IMR-90 (cell line): Measurements from ENCODE around the gene GTF2H4. TPM values are rescaled to one million over a fixed set of nuclear protein-coding genes. Genes with fewer than 3 reads are reported as not detected.

Source experiments
- ATAC-seq: fragments of 200-7000 bp; cut with Tn5 transposase; 2 replicates; pipeline ENCODE4 v1.9.1; 2020; ENCODE audit warnings: low read depth, mild to moderate bottlenecking, moderate library complexity
- BruUV-seq: library from RNA; stranded (reverse); fragments of 400-500 nt; replicated peaks from 2 replicates; lab custom pipeline; 2021; lab: Mats Ljungman, UMichigan
- CTCF ChIA-PET: fragments of 300-600 bp; formaldehyde crosslinking; extraction: SDS; loops from one replicate; lab custom pipeline; 2021; ENCODE audit warnings: antibody characterized with exemption; lab: Yijun Ruan, JAX
- POLR2A ChIA-PET: fragments of 300-600 bp; sonication (Branson Sonifier 250); formaldehyde crosslinking; loops from one replicate; lab custom pipeline; 2022; ENCODE audit warnings: antibody characterized with exemption; ENCODE audit not compliant: unreplicated experiment; lab: Charles Lee
- DNase-seq: peaks from one replicate; pipeline ENCODE4 v3.0.0; 2013
- H2AFZ ChIP-seq: replicated peaks from 2 replicates; pipeline ENCODE3; 2013; ENCODE audit warnings: low read length, mild to moderate bottlenecking; ENCODE audit not compliant: poor library complexity
- H2AK5ac ChIP-seq: 2 replicates; pipeline ENCODE4 v1.6.1; 2013; ENCODE audit warnings: low read depth, low read length, inconsistent platforms
- H2AK9ac ChIP-seq: replicated peaks from 2 replicates; pipeline ENCODE3; 2013; ENCODE audit warnings: mild to moderate bottlenecking, low read depth, low read length, moderate library complexity; ENCODE audit not compliant: poor library complexity
- H2BK120ac ChIP-seq: 2 replicates; pipeline ENCODE4 v1.6.1; 2013; ENCODE audit warnings: low read depth, low read length, inconsistent platforms
- H2BK15ac ChIP-seq: 3 replicates; pipeline ENCODE4 v1.6.1; 2013; ENCODE audit warnings: low read depth, low read length, inconsistent platforms
- H2BK20ac ChIP-seq: 2 replicates; pipeline ENCODE4 v1.6.1; 2013; ENCODE audit warnings: low read depth, mild to moderate bottlenecking, inconsistent platforms, low read length, moderate library complexity
- H2BK5ac ChIP-seq: 2 replicates; pipeline ENCODE4 v1.6.1; 2013; ENCODE audit warnings: mild to moderate bottlenecking, low read depth, low read length, inconsistent platforms; ENCODE audit not compliant: poor library complexity, severe bottlenecking
- H3K14ac ChIP-seq: replicated peaks from 2 replicates; pipeline ENCODE4 v1.6.1; 2013; ENCODE audit warnings: low read depth, low read length, inconsistent platforms
- H3K18ac ChIP-seq: 2 replicates; pipeline ENCODE4 v1.6.1; 2013; ENCODE audit warnings: low read depth, low read length, control low read depth
- H3K23ac ChIP-seq: 2 replicates; pipeline ENCODE4 v1.6.1; 2013; ENCODE audit warnings: low read depth, low read length, inconsistent platforms
- H3K27ac ChIP-seq: 2 replicates; pipeline ENCODE4 v1.5.1; 2013; ENCODE audit warnings: mild to moderate bottlenecking, control low read depth, low read length; ENCODE audit not compliant: insufficient read depth
- H3K27me3 ChIP-seq: 2 replicates; pipeline ENCODE4 v1.6.1; 2013; ENCODE audit warnings: low read length; ENCODE audit not compliant: control insufficient read depth, insufficient read depth
- H3K36me3 ChIP-seq: 2 replicates; pipeline ENCODE4 v1.6.1; 2013; ENCODE audit warnings: low read length, mixed read lengths; ENCODE audit not compliant: control insufficient read depth, insufficient read depth
- H3K4ac ChIP-seq: 2 replicates; pipeline ENCODE4 v1.6.1; 2013; ENCODE audit warnings: low read depth, low read length, inconsistent platforms
- H3K4me1 ChIP-seq: 2 replicates; pipeline ENCODE4 v1.6.1; 2013; ENCODE audit warnings: low read length, mixed read lengths; ENCODE audit not compliant: control insufficient read depth, insufficient read depth
- H3K4me2 ChIP-seq: 2 replicates; pipeline ENCODE4 v1.6.1; 2013; ENCODE audit warnings: low read depth, mild to moderate bottlenecking, control low read depth, low read length, moderate library complexity
- H3K4me3 ChIP-seq: 2 replicates; pipeline ENCODE4 v1.5.1; 2013; ENCODE audit warnings: low read depth, mild to moderate bottlenecking, control low read depth, low read length, moderate library complexity; ENCODE audit not compliant: insufficient read depth
- H3K56ac ChIP-seq: 2 replicates; pipeline ENCODE4 v1.6.1; 2013; ENCODE audit warnings: low read length, inconsistent platforms; ENCODE audit not compliant: insufficient read depth; ENCODE audit errors: extremely low read depth
- H3K79me1 ChIP-seq, 2 experiments: 2 replicates each; pipeline ENCODE4 v1.6.1; 2013; ENCODE audit warnings: low read length in 2 of 2, inconsistent platforms in 1 of 2, low read depth in 1 of 2
- H3K9ac ChIP-seq: 2 replicates; pipeline ENCODE4 v1.6.1; 2013; ENCODE audit warnings: low read depth, low read length, control low read depth
- H3K9me1 ChIP-seq: 2 replicates; pipeline ENCODE4 v1.6.1; 2013; ENCODE audit warnings: low read length, inconsistent platforms; ENCODE audit not compliant: insufficient read depth
- H3K9me3 ChIP-seq: 2 replicates; pipeline ENCODE4 v1.6.1; 2013; ENCODE audit warnings: low read length; ENCODE audit not compliant: control insufficient read depth, insufficient read depth
- H4K20me1 ChIP-seq: 2 replicates; pipeline ENCODE4 v1.6.1; 2013; ENCODE audit warnings: low read length, inconsistent platforms; ENCODE audit not compliant: insufficient read depth
- H4K5ac ChIP-seq: 2 replicates; pipeline ENCODE4 v1.6.1; 2013; ENCODE audit warnings: mild to moderate bottlenecking, low read depth, low read length, control low read depth
- H4K8ac ChIP-seq, 2 experiments: 2 replicates each; pipeline ENCODE4 v1.6.1; 2013; ENCODE audit warnings: low read depth in 2 of 2, low read length in 2 of 2, control low read depth in 1 of 2, inconsistent platforms in 1 of 2
- H4K91ac ChIP-seq: 2 replicates; pipeline ENCODE4 v1.6.1; 2013; ENCODE audit warnings: low read depth, low read length, inconsistent platforms; ENCODE audit not compliant: insufficient read depth
- BHLHE40 ChIP-seq: fragments of 150-350 bp; IDR thresholded peaks from 2 replicates; pipeline ENCODE4 v1.6.1; 2016; ENCODE audit warnings: mild to moderate bottlenecking, low read depth, low read length
- CEBPB ChIP-seq: IDR thresholded peaks from 2 replicates; pipeline ENCODE4 v1.6.1; 2012; ENCODE audit warnings: low read depth, low read length, improper control_type of control experiment
- CTCF ChIP-seq: conservative IDR thresholded peaks from 2 replicates; pipeline ENCODE4 v1.5.1; 2012; ENCODE audit warnings: mild to moderate bottlenecking, low read depth, low read length, improper control_type of control experiment
- ELK1 ChIP-seq: fragments of 150-350 bp; IDR thresholded peaks from 2 replicates; pipeline ENCODE4 v1.6.1; 2016; ENCODE audit warnings: low read depth, mild to moderate bottlenecking, low read length, moderate library complexity, borderline replicate concordance
- POLR2A ChIP-seq: IDR thresholded peaks from 2 replicates; pipeline ENCODE4 v1.6.1; 2012; ENCODE audit warnings: mild to moderate bottlenecking, low read depth, low read length
- SMC3 ChIP-seq: fragments of 150-350 bp; IDR thresholded peaks from 2 replicates; pipeline ENCODE4 v1.6.1; 2016; ENCODE audit warnings: low read depth, mild to moderate bottlenecking, antibody characterized with exemption, low read length, moderate library complexity
- USF2 ChIP-seq: fragments of 150-350 bp; IDR thresholded peaks from 2 replicates; pipeline ENCODE4 v1.6.1; 2017; ENCODE audit warnings: mild to moderate bottlenecking, antibody characterized with exemption, low read length, low read depth
- dilution Hi-C: fragments of 300-500 bp; cut with HindIII; formaldehyde crosslinking; loops from one replicate; pipeline ENCODE4 v1.14.3; 2018; ENCODE audit warnings: low sequenced_read_pairs; ENCODE audit not compliant: unreplicated experiment
- in situ Hi-C: fragments of 300-500 bp; cut with MboI; formaldehyde crosslinking; loops from 3 replicates; pipeline ENCODE4 v1.14.3; 2019; ENCODE audit warnings: low sequenced_read_pairs, inconsistent platforms, mixed read lengths
- intact Hi-C: fragments of 100-400 bp; cut with micrococcal nuclease; formaldehyde crosslinking; loops from 2 replicates; pipeline ENCODE4 v1.10.0; 2022
- polyA plus RNA-seq, 3 experiments: library from polyadenylated mRNA; depleted of rRNA; stranded (reverse); fragments of >200 nt; gene quantifications; 2 replicates each; pipeline ENCODE4 v1.2.3, GENCODE V29; 2012; ENCODE audit warnings: low replicate concordance in 1 of 3
- total RNA-seq: library from RNA; depleted of rRNA; stranded (reverse); fragments of >200 nt; gene quantifications from 2 replicates; pipeline ENCODE4 v1.2.3, GENCODE V29; 2012

GTF2H4 gene
- total and polyA plus RNA-seq, 2 of the 4 experiments (the other 2 are of a cell fraction), result 13.4 to 30.8 TPM

GRCh38 chr6:30962716-30963115 lies 54.7 kb downstream of the GTF2H4 start:
- H3K9me1 ChIP-seq, result no peaks in the 10 kb centered on the region
- intact Hi-C loops, result no loop called here
- H3K56ac ChIP-seq, result no peak overlapping the region

More at GRCh38 chr6:30962716-30963115, 54.7 kb downstream of the GTF2H4 start:
- no peak overlapping the region for H3K14ac ChIP-seq
- no peak overlapping the region for H4K5ac ChIP-seq
- no peak overlapping the region for H4K8ac ChIP-seq
- H2AK9ac ChIP-seq, result no peak overlapping the region
- H3K4me2 ChIP-seq, result no peak overlapping the region
- no peaks in the 10 kb centered on the region for H4K20me1 ChIP-seq
- H4K91ac ChIP-seq, result no peak overlapping the region
- no peak overlapping the region for H3K4ac ChIP-seq
- no peak overlapping the region for H2BK5ac ChIP-seq
- H3K23ac ChIP-seq, result no peak overlapping the region
- H3K9ac ChIP-seq, result no peak overlapping the region
- H3K4me3 ChIP-seq, result no peak overlapping the region
- no peaks in the 10 kb centered on the region for H3K79me1 ChIP-seq
- H3K9me3 ChIP-seq, result no peaks in the 10 kb centered on the region; the same call in 1 of the 2 replicates
- H3K27me3 ChIP-seq, result peaks cover 37% of the 10 kb centered on the region
- TF ChIP-seq SMC3 (no peak), CEBPB (no peak), POLR2A (no peak), BHLHE40 (no peak), CTCF (no peak), USF2 (no peak), ELK1 (no peak)
- POLR2A ChIA-PET, result no interaction called here
- no peak overlapping the region for H2BK120ac ChIP-seq
- no peak overlapping the region for H3K27ac ChIP-seq
- no peaks in the 10 kb centered on the region for H3K36me3 ChIP-seq
- H3K18ac ChIP-seq, result no peak overlapping the region
- no peaks in the 10 kb centered on the region for H3K4me1 ChIP-seq
- no peak overlapping the region for H2AFZ ChIP-seq
- CTCF ChIA-PET, result no interaction called here
- no peak overlapping the region for H2AK5ac ChIP-seq
- no TSS peak for BruUV-seq
- ATAC-seq, result no peak
- H2BK15ac ChIP-seq, result no peak overlapping the region
- dilution Hi-C loops, result no loop called here
- no peak overlapping the region for H2BK20ac ChIP-seq
- in situ Hi-C loops, result no loop called here
- DNase-seq, result no peak
